ENCODE measurements around the gene PPP1CA.

Gene PPP1CA

DNA sequence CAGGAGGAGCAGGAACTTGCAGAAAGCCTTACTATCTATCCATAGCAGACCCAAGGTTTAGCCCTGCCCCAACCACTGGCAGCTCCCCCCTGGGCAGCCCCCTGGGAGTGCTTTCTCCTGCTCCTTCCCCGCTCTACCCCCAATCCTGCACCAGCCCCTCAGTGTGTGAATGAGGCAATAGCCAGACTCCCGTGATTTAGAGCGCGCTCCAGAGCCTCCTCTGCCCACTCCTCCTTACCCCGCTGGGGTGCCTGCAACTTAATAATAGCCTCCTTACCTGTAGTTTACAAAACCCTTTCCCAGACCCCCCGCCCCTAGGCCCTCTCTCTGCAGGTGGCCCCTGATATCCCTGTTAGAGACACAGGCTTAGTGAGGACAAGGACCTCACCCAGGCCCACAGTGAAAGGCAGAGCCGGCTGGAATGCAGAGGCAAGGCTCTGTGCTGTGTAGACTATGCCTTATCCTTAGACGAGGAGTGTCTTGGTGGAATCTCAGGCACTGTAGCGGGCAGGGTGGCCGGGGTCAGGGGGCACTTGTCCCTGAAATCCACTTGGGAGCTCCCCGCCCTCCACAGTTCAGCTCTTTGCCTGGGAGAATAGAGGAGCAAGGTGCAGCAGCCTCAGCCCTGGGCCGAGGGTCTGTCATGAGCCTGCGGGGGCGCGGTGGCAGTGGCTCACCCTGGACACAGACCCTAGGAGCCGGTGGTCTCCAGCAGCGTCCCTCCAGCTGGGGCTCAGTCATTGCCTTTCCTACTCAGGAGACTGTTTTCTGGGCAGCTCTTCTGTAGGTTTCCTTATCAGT, 9.5 kb upstream of the PPP1CA start:
- TF ChIP-seq, protein P1, sequence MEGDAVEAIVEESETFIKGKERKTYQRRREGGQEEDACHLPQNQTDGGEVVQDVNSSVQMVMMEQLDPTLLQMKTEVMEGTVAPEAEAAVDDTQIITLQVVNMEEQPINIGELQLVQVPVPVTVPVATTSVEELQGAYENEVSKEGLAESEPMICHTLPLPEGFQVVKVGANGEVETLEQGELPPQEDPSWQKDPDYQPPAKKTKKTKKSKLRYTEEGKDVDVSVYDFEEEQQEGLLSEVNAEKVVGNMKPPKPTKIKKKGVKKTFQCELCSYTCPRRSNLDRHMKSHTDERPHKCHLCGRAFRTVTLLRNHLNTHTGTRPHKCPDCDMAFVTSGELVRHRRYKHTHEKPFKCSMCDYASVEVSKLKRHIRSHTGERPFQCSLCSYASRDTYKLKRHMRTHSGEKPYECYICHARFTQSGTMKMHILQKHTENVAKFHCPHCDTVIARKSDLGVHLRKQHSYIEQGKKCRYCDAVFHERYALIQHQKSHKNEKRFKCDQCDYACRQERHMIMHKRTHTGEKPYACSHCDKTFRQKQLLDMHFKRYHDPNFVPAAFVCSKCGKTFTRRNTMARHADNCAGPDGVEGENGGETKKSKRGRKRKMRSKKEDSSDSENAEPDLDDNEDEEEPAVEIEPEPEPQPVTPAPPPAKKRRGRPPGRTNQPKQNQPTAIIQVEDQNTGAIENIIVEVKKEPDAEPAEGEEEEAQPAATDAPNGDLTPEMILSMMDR (IDR thresholded peaks at IDR 0.05), result no peak
- H3K36me3 ChIP-seq, result peaks cover 50% of the 10 kb centered on the region
- peaks cover 46 to 56% of the 10 kb centered on the region in 2 experiments for H3K4me1 ChIP-seq (ENCODE audit: control insufficient read depth in 1 of 2, insufficient read depth in 1 of 2, low read depth in 1 of 2, low read length in 1 of 2)
- H3K9me3 ChIP-seq, result no peaks in the 10 kb centered on the region
- no peak overlapping the region for H3K4me3 ChIP-seq (ENCODE audit: low read depth in 1 of 2, low read length in 1 of 2)
- H3K27me3 ChIP-seq, result peaks cover 39% of the 10 kb centered on the region
- H3K27ac ChIP-seq, result no peak overlapping the region

DNA sequence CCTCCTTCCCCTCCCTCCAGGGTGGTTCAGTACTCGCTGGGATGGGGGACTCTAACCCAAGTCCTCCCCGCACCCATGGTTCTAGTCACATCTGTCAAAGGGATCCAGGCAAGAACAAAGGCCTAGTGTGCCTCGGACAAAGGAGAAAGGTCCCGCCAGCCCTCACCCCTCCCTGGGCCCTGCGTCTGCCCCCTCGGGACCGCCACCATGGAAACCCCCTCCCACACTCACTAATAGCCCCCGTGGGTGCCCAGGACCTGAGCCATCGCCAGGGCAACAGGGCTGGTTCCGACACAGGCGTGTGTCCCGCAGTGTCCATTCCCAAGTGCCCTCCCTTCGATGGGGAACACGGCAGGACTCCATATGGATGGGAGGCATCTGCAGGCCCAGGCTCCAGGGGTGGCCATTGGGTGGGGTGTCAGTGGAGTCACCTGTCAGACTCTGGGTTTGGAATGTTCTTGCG, 8.7 kb upstream of the PPP1CA start:
- H3K4me3 ChIP-seq (ENCODE audit: low read depth in 1 of 2, low read length in 1 of 2), result no peak overlapping the region
- TF ChIP-seq, protein P1 (IDR thresholded peaks at IDR 0.05), result no peak
- no peaks in the 10 kb centered on the region for H3K9me3 ChIP-seq
- H3K4me1 ChIP-seq (ENCODE audit: control insufficient read depth in 1 of 2, insufficient read depth in 1 of 2, low read depth in 1 of 2, low read length in 1 of 2), result peaks cover 54 to 59% of the 10 kb centered on the region in 2 experiments
- peaks cover 58% of the 10 kb centered on the region for H3K36me3 ChIP-seq
- H3K27ac ChIP-seq, result peak overlapping the region; percentile 98
- H3K27me3 ChIP-seq, result peaks cover 31% of the 10 kb centered on the region

DNA sequence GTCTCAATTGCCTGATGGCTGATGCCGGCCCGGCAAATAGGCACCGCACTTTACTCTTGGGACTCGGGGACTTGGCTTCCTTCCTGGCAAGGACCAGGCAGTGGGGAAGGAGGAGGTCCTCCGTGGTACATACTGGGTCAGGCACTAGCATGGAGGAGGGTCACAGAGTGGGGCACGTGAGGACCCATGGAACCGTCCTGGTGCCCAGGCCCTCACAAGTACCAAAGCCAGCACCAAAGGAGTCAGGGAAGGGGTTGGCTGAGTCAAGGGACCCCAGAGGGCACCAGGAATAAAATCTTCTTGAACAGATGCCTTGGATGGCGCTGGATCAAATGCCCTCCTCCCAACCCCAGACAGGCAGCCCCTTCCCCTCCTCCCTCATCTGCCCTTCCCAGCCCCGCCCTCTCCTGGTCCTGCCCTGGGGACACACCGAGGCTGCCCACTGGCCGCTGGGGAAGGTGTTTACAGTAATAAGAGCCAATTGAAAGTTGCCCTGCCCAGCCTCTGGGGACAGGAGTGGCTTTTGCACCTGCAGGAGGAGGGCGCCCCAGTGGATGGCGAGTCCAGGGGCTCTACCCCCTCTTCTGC, 8.2 kb upstream of the PPP1CA start:
- Histone ChIP-seq H3K27ac (peak overlapping the region; percentile 98), H3K36me3 (peaks cover 63% of the 10 kb centered on the region), H3K4me3 (ENCODE audit: low read depth in 1 of 2, low read length in 1 of 2) (peak overlapping the region; percentile 7 to 53), H3K4me1 (ENCODE audit: control insufficient read depth in 1 of 2, insufficient read depth in 1 of 2, low read depth in 1 of 2, low read length in 1 of 2) (peaks cover 59 to 60% of the 10 kb centered on the region in 2 experiments), H3K9me3 (no peaks in the 10 kb centered on the region), H3K27me3 (peaks cover 26% of the 10 kb centered on the region)
- TF ChIP-seq, protein P1 (IDR thresholded peaks at IDR 0.05), result no peak

DNA sequence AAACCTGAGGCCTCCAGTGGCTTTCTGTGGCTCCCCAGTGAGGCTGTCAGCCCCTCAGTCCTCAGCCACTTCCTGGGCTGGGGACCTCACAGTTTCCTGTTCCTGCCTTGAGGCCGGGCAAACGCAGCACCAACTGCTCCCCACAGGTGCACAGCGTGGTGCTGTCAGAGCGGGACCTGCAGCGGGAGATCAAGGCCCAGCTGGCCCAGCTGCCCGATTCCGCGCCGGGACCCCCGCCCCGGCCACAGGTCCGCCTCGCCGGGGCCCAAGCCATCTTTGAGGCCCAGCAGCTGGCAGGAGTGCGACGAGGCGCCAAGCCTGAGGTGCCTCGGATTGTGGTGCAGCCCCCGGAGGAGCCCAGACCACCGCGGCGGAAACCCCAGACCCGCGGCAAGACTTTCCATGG, 7.6 kb upstream of the PPP1CA start:
- TF ChIP-seq, protein P1 (IDR thresholded peaks at IDR 0.05), result no peak
- Histone ChIP-seq H3K4me3 (ENCODE audit: low read depth in 1 of 2, low read length in 1 of 2) (peak overlapping the region; percentile 7 to 53), H3K27ac (peak overlapping the region; percentile 98), H3K27me3 (peaks cover 20% of the 10 kb centered on the region), H3K36me3 (peaks cover 64% of the 10 kb centered on the region), H3K4me1 (ENCODE audit: control insufficient read depth in 1 of 2, insufficient read depth in 1 of 2, low read depth in 1 of 2, low read length in 1 of 2) (peaks cover 64 to 66% of the 10 kb centered on the region in 2 experiments), H3K9me3 (no peaks in the 10 kb centered on the region)

DNA sequence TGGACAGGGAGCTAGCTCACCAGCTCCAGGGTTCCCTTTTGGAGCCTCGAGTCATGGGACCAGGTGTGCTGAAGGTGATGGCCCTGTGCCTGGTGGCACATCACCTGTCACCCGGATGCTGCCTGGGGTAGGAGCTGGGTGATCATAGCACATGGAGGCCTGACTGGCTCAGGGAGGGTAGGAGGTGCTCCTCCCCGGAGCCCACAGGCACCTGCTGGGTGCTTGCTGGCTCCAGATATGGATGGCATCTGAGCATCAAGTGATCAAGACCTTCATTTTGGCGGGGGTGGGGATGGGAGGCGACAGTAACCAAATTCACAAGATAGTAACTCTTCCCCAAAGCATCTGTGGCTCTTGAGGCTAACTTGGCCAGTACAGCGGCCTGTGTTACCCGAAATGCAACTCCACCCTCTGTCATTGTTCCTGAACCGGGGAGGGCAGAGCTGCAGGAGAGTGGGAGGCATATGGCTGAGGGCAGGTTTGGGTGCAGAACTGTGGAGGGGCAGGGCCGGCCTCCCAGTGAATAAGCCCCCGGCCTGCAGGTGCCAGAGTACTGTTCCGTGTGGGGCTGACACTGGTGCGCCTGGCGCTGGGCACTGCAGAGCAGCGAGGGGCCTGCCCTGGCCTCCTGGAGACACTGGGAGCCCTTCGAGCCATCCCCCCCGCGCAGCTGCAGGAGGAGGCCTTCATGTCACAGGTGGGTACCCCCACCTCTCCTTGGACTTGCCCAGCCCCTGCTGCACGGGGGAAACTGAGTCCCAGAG, 7.0 kb upstream of the PPP1CA start:
- peaks cover 13% of the 10 kb centered on the region for H3K27me3 ChIP-seq
- H3K36me3 ChIP-seq, result peaks cover 64% of the 10 kb centered on the region
- H3K27ac ChIP-seq, result peak overlapping the region; percentile 98
- H3K4me3 ChIP-seq (ENCODE audit: low read depth in 1 of 2, low read length in 1 of 2), result peak overlapping the region; percentile 7 to 53
- no peaks in the 10 kb centered on the region for H3K9me3 ChIP-seq
- TF ChIP-seq, protein P1 (IDR thresholded peaks at IDR 0.05), result no peak
- peaks cover 65 to 68% of the 10 kb centered on the region in 2 experiments for H3K4me1 ChIP-seq (ENCODE audit: control insufficient read depth in 1 of 2, insufficient read depth in 1 of 2, low read depth in 1 of 2, low read length in 1 of 2)
